SK-N-SH (cell line): Measurements from ENCODE around the gene ARHGEF18.

ENCODE experiments used
- CTCF ChIP-seq: fragments of 200-600 bp; sonication (generic); IDR thresholded peaks from 2 replicates; pipeline ENCODE4 v1.6.1; 2017; ENCODE audit warnings: antibody characterized with exemption, mild to moderate bottlenecking, moderate library complexity
- EP300 ChIP-seq, 2 experiments: IDR thresholded peaks; 2 replicates each; pipeline versions ENCODE4 v1.4.0 to v1.6.1; 2012; ENCODE audit warnings: borderline replicate concordance in 1 of 2, low read depth in 1 of 2, low read length in 1 of 2
- MAX ChIP-seq: IDR thresholded peaks from 2 replicates; pipeline ENCODE4 v1.4.0; 2012; ENCODE audit warnings: low read depth
- MEF2A ChIP-seq: IDR thresholded peaks from 2 replicates; pipeline ENCODE4 v1.4.0; 2012; ENCODE audit warnings: low read depth, borderline replicate concordance
- SIN3A ChIP-seq: IDR thresholded peaks from 2 replicates; pipeline ENCODE4 v1.6.1; 2012; ENCODE audit warnings: low read depth, mild to moderate bottlenecking, low read length, moderate library complexity, borderline replicate concordance

- no peak for TF ChIP-seq CTCF
- TF ChIP-seq SIN3A = no peak
- no peak for TF ChIP-seq MAX
- TF ChIP-seq EP300 (IDR thresholded peaks at IDR 0.05; ENCODE audit: borderline replicate concordance in 1 of 2, low read depth in 1 of 2, low read length in 1 of 2) = no peak
- no peak for TF ChIP-seq MEF2A
Observed at GRCh38 chr19:7331446-7331845, 17.3 kb upstream of the ARHGEF18 start.
